Hepatocyte (in vitro differentiated cells): Measurements from ENCODE around the gene CLMP.

Experiments
- EZH2 ChIP-seq: fragments of 200-600 bp; sonication (generic); IDR thresholded peaks from 2 replicates; pipeline ENCODE4 v1.6.1; 2016; ENCODE audit warnings: antibody characterized with exemption, mild to moderate bottlenecking, borderline replicate concordance
- EZH2phosphoT487 ChIP-seq: fragments of 200-600 bp; sonication (generic); IDR thresholded peaks from one replicate; pipeline ENCODE4 v1.6.1; 2018; ENCODE audit warnings: antibody characterized with exemption, mild to moderate bottlenecking, low read depth, moderate library complexity; ENCODE audit not compliant: unreplicated experiment, severe bottlenecking
- TF ChIP-seq, protein P1 (sequence below): fragments of 200-600 bp; sonication (generic); IDR thresholded peaks from 2 replicates; pipeline ENCODE4 v1.5.1; 2016; ENCODE audit warnings: antibody characterized with exemption, mild to moderate bottlenecking; ENCODE audit not compliant: poor library complexity

DNA sequence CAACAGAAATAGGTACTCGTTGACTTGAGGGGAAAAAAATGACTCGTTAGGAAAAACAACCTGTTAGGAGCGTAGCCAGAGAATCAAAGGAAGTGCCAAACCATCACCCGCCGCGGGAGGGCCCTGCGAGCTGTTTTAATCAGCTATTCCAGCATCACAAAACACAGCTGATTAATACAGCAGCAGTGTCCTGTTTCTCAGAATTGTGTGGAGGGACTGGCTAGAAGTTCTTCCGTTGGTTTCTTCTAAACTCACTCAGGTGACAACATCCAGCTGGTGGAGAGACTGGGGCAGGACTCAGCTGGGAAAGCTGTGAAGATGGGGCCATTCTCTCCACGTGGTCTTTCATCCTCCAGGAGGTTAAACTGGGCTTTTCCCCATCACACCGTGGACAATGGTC, 161.2 kb downstream of the CLMP start:
- TF ChIP-seq, protein P1, sequence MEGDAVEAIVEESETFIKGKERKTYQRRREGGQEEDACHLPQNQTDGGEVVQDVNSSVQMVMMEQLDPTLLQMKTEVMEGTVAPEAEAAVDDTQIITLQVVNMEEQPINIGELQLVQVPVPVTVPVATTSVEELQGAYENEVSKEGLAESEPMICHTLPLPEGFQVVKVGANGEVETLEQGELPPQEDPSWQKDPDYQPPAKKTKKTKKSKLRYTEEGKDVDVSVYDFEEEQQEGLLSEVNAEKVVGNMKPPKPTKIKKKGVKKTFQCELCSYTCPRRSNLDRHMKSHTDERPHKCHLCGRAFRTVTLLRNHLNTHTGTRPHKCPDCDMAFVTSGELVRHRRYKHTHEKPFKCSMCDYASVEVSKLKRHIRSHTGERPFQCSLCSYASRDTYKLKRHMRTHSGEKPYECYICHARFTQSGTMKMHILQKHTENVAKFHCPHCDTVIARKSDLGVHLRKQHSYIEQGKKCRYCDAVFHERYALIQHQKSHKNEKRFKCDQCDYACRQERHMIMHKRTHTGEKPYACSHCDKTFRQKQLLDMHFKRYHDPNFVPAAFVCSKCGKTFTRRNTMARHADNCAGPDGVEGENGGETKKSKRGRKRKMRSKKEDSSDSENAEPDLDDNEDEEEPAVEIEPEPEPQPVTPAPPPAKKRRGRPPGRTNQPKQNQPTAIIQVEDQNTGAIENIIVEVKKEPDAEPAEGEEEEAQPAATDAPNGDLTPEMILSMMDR: no peak
- no peak for TF ChIP-seq EZH2phosphoT487
- TF ChIP-seq EZH2: no peak
